NCI-H1048 (cell line): ENCODE data around the gene XG.
"Not testable (repeated sequence)": the region's sequence is repeated elsewhere in the genome, so short reads cannot be mapped to it uniquely, and the experiment has no call there.

Experiments
- DNase-seq: peaks from one replicate; lab custom pipeline; 2025; lab: John Stamatoyannopoulos, UW

Gene XG

DNA sequence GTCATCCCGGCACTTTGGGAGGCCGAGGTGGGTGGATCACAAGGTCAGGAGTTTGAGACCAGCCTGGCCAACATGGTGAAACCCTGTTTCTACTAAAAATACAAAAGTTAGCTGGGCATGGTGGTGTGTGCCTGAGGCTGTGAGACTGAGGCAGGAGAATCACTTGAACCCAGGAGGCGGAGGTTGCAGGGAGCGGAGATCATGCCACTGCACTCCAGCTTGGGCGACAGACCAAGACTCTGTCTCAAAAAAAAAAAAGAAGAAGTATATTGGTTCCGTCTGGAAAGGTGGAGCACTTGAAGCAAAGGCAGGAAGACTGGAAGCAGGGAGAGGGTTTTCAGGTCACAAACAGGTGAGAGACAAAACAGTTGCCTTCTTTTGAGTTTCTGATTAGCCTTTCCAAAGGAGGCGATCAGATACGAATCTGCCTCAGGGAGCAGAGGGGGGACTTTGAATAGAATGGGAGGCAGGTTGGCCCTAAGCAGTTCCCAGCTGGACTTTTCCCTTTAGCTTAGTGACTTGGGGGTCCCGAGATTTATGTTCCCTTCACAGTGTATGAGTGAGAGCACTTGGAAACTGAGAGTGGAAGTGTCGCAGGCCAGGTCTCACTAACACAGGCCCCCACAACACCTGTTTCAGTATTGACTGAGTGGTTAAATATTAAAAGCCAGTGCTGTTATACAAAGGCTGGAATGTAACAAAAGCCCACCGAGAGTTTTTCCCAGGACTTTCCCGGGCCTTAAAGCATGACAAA is 28.8 kb downstream of the XG start:
- not testable (repeated sequence) for DNase-seq

DNA sequence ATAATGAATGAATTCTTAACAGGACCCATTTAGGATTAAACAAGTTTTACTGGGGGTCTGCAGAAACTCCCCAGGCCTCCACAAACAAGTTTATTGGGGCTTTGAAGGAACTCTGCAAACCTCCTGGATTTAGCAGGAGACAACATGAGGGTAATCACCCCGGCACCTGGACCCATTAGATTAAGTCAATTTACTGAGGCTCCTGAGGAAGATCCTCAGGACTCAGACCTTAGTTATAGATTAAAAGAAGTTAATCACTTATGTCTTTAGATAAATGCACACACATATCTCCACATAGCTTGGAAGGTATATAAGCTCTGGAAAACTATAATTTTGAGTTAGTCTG is 29.4 kb downstream of the XG start:
- DNase-seq, result no peak

DNA sequence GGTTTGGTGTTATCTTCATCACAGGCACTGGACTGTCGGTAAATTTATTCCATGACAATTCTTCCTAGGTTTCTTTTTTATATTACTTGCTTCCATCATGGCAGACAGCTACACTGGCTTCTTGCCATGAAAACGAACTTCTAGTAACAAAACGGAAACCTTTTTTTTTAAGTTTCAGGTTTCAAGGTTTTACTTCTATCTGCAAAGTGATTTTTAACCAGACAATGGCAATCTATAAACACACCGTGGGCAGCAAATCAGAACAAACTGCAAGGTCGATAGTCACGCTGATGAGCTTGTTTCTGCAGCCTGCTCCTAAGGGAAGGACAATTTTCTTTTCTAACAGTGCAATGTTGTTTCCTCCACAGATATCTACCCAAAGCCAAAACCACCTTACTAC is 29.9 kb downstream of the XG start:
- no peak for DNase-seq

DNA sequence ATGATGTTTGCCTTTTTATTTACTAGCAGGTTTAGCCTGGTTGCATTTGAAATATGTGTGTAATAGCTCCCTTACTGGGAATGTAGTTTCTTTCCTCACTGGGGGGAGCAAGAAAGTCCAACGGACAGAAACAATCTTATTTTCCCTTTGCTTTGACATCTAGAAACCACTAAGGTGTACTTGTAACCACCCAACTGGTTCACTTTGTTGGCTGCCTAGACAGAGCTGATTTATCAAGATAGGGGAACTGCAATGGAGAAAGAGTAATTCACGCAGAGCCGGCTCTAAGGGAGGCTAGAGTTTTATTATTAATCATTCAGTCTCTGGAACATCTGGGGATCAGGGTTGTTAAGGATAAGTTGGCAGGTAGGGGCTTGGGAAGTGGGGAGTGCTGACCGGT is 30.3 kb downstream of the XG start:
- DNase-seq, result no peak

DNA sequence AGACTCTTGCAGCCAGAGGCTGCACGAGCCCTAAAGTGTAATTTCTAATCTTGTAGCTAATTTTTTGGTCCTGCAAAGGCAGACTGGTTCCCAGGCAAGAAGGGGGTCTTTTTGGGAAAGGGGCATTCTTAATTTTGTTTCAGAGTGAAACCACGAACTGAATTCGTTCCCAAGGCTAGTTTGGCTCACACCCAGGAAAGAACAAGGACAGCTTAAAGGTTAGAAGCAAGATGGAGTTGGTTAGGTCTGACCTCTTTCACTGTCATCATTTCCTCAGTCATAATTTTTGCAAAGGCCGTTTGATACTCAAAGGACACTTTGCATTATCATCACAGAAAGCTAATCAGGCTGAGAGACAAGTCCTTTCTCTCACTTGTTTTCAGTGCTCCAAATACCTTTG is 30.9 kb downstream of the XG start:
- no peak for DNase-seq

DNA sequence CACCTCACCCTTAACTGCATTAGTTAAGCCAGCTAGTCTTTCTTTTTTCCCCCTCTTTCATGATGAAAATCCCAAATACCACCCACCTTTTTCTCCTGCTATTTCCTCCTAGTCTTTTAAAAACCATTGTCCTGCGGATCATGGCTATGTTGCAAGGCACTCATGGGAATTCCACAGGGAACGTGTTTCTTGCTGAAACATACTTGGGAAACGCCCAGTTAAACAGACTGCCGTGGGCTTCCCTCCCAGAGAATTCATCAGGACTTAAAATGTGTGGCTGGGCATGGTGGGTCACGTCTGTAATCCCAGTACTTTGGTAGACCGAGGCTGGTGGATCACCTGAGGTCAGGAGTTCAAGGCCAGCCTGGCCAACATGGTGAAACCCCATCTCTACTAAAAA is 32.2 kb downstream of the XG start:
- no peak for DNase-seq

DNA sequence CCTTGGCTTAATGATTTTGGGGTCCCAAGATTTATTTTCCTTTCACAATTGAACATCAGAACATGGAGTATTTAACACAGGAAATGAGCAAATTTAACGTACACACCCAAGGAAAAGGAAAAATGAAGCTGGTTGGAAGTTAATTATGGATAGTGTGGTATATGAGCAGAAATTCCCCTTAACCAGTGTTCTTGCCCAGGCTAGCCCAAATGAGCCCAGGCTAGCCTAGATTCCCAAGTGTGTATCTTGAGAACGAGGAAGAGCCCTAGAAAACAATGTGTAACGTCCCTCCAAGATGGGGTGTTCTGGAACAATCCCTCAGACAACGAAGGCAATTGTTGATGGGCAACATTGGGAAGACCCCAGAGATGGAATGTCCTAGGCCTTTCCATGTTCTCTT is 33.7 kb downstream of the XG start:
- no peak for DNase-seq

DNA sequence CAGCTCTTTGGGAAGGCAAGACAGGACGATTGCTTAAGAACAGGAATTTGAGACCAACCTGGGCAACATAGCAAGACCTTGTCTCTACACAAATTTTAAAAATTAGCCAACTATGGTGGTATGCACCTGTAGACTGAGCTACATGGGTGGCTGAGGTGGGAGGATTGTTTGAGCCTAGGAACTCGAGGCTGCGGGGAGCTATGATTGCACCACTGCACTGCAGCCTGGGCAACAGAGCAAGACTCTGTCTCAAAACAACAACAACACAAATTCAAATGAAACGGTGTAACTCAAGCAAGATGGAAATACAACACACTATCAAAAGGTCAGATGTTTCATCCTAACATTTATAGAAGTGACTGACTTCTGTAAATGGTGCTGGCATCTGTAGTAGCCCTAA is 37.1 kb downstream of the XG start:
- no peak for DNase-seq

DNA sequence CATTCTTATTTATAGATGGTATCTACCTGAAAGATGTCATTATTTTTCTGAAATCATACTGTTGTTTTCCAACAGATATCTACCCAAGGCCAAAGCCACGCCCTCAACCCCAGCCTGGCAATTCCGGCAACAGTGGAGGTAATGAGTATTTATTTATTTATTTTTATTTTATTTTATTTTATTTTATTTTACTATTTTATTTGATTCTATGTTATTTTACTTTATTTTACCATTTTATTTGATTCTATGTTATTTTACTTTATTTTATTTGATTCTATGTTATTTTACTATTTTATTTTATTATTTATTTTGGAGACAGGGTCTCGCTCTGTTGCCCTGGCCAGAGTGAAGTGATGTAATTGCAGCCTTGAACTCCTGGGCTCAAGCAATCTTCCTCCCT is 37.7 kb downstream of the XG start:
- DNase-seq, result no peak

DNA sequence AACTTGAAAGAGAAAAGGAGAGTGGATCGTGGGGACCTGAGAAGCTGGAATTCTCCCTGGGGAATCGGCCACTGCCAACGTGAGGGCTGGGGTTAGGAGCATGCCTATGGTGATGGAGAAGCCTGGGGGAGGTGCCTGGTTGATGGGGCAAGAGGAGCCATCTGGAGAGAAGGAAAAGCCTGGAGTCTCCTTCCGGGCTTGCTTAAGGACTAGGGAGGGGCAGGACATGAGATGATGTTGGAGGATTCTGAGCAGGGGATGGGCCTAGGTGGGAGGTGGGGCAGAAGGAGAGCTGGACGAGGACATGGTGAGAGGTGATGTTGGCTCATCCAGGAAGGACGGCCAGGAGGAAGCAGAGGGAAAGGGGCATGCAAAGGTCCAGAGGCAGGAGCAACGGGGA is 41.9 kb downstream of the XG start:
- no peak for DNase-seq

DNA sequence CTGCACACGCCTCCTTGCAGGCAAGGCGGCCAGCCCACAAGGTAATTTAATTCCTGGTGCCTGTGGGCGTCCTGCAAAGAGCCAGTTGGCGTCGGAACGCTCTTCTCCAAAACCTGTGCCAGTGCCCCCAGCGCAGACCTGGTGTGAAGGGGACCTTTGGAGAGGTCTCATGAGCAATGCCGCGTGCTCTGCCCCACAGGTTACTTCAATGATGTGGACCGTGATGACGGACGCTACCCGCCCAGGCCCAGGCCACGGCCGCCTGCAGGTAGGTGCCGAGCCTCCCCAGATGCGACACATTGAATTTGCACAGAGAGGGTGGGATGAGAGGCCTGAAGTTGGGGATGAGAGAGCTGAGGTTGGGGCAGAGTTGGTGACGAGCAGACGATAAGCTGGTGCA is 42.5 kb downstream of the XG start:
- DNase-seq, result no peak

DNA sequence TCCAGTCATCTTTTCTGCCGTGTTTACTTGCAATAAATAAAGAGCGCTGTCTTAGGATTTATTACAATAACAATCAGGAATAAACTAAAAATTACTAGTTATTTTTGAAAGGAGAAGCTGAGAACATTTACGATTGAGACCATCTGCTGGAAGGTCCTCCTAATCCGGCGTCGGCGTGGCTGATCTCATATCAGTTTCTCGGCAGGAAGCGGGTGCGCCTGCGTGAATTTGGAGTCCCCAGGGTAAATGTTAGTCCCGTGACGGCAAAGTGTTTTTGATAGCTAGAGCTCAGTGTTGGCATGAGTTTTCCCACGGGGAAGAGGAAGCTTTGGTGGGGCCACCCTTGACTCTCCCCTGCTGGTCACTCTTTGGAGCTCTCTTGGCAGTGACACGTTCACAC is 45.0 kb downstream of the XG start:
- DNase-seq, result not testable (repeated sequence)

DNA sequence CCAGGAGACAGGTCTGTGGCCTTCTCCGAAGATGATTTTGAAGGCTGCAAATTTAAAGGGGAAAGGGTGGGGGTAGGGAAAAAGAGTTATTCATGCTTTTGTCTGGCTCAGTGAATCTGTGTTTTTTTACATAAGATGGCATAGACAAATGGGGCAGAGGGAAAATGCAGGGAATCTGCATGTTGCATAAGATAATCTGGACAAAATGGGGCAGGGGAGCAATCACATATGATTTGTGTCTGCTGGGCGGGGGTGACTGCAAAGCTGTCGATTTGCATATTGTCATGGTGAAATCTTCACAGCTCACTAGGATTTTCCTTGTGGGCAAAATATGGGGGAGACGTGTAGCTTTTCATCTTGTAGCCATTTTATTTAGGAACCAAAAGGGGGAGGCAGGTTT is 47.5 kb downstream of the XG start:
- DNase-seq, result no peak

DNA sequence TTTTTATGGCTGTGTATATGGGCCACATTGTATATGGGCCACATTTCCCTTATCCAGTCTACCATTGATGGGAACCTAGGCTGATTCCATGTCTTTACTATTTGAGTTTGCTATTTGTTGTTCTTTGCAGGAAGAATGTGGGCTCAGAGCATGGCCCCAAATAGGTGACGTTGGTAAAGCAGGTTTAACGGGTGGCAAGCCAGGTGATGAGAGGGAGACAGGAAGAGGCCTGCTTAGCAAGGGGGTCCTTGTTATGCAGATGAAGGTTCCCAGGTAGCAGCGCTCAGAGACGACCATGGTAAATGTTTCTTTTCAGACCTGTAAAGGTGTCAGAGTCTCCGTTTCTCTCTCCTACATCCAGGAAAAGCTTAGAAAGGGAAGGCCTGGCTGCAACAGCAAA is 48.1 kb downstream of the XG start:
- not testable (repeated sequence) for DNase-seq

DNA sequence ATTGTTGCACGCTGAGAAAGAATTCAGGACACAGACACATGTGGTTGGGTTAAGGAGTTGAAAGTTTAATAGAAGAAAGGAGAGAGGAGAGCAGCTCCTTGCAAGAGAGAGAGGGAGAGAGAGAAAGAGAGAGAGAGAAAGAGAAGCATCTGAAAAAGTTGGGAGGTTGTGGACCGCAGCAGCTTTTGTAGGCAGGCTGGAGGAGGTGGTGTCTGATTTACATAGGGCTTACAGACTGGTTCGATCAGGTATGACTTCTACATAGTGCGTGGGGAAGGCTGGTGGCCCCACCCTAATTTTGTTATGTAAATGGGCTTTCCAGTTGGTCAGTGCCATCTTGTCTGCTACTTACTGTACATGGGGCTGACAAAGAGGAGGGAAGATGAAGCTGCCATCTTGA is 49.4 kb downstream of the XG start:
- DNase-seq, result no peak

DNA sequence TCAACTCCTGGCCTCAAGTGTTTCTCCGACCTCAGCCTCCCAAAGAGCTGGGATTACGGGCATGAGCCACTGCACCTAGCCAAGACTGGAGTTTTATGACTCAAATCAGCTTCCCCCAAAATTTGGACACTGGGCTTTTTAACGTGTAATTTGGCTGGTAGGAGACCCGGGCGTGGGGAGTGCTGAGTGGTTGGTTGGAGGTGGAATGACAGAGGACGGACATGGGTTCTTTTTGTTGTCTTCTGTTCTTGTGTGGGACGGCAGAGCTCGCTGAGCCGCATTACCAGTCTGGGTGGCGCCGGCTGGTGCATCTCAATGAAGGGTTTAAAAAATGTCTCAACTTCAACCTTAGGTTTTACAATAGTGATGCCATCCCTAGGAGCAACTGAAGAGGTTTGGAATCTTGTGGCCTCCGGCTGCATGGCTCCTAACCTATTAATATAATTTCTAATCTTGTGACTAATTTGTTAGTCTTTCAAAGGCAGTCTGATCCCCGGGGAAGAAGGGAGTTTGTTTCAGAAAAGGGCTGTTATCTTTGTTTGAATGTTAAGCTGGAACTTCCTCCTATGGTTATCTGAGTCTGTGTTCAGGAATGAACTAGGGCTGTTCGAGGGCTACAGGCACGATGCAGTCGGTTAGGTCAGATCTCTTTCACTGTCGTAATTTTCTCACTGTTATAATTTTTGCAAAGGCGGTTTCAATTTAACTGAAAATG is 50.7 kb downstream of the XG start:
- not testable (repeated sequence) for DNase-seq

DNA sequence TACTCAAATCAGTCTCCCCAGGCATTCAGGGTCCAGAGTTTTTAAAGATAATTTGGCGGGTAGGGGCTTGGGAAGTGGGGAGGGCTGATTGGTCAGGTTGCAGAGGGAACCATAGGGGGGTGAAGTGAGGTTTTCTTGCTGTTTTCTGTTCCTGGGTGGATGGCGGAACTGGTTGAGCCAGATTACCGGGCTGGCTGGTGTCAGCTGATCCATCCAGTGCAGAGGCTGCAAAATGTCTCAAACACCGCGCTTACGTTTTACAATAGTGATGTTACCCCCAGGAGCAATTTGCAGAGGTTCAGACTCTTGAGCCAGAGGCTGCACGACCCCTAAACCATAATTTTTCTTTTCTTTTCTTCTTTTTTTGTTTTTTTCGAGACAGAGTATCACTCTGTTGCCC is 51.6 kb downstream of the XG start:
- not testable (repeated sequence) for DNase-seq

DNA sequence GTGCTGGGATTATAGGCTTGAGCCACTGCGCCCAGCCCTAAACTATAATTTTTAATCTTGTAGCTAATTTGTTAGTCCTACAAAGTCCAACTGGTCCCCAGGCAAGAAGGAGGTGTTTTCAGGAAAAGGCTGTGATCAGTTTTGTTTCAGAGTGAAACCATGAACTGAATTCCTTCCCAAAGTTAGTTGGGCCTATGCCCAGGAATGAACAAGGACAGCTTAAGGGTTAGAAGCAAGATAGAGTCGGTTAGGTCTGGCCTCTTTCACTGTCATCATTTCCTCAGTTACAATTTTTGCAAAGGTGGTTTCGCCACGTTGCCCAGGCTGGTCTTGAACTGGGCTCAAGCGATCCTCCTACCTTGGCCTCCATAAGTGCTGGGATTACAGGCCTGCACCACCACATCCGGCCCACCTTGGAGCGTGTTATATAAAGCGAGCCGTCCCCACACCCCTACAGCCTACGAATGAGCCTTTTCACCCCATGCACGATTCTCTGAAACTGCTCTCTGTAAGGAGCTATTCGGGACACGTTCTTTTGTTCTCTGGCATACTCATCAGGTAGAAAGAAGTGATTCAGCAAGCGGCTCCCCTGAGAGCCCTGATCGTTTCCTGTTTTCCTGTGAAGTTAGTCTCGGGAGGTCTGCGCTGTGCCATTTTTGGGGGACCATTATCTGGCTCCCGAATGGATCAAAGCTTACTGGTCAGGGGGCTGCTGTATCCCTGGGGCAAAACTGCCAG is 52.4 kb downstream of the XG start:
- not testable (repeated sequence) for DNase-seq

DNA sequence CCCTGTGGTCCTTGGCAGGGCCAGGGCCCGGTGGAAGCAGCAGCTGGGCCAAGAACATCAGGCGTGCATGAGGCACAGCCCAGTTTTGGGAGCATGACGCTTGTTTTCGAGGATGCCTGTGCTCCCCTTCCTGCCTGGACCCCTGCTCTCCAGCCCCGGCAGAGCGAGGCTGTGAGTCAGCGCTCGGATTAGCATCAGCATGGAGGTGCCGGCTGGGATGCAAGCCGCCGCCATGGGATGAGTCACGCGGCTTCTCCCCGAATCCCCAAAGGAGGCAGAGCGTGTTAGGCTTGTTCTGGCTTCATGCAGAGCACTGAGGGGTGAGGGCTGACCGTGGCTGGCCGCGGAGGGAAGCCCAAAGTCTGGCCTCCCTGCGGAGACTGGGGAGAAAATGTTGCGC is 53.0 kb downstream of the XG start:
- not testable (repeated sequence) for DNase-seq

DNA sequence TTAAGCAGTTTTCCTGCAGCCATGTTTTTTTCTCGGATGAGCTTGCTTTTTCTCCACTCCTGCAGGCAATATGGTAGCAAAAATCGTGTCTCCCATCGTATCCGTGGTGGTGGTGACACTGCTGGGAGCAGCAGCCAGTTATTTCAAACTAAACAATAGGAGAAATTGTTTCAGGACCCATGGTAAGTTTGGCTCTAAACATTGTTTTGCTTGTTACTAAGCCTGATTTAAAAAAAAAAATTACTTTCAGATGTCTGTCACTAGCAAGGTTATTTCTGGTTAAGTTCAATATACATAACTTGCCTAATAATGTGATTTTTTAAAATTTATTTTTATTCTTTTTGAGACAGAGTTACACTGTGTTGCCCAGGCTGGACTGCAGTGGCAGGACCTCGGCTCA is 59.4 kb downstream of the XG start:
- DNase-seq, result no peak

DNA sequence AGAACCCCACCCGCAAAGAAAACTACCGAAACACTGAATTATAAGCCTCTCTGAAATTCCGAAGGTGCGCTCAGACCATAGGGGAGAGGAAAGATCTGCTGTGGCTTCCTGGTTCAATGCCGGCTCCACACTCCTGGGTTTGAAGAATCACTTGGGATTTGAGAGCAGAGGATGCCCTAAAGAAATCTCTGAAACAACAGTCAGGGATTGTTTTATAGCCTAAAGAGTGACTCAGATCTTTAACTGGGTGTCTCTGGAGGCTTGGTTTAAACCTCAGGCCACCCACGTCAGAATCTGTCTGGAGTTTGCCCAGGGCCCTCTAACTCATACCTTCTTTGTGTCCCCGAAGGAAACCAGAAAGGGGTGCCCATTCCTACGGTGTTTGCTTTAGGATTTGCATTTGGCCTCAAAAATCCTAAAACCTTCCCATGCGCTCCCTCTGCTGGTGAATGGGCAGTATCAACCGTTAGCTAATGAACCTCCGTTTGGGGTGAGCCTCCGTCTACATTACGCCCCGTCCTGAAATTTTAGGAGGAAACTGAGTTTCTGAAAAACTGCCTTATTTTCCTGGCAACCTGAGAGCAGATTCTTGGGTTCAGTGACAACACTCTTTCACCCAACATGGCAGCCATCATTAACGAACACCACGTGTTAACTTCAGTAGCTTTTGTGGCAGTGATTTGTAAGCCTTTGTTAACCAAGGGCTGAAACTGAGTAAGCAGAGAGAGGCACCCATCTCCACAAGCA is 60.5 kb downstream of the XG start:
- not testable (repeated sequence) for DNase-seq

DNA sequence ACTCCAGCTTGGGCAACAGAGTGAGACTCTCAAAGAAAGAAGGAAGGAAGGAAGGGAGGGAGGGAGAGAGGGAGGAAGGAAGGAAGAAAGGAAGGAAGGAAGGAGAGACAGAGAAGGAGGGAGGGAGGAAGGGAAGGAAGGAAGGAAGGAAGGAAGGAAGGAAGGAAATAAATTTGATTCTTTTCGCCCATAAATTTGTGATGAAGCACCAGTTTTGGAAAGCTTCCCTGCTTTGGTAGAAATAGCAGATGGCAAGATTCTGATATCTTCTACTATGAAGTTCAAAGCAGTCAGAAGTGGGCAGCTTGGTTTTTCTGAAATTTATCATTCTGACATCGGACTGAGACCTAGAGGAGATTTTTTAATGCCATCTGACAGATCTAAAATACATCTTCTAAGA is 65.2 kb downstream of the XG start:
- no peak for DNase-seq
